ENCODE results near the gene PCP2. TPM values are rescaled to one million over a fixed set of nuclear protein-coding genes. Genes with fewer than 3 reads are reported as not detected.

The PCP2 gene
- total and polyA plus RNA-seq, 2 experiments from 2014 or later: 0.60 TPM; not detected in 1

- Histone ChIP-seq H4K20me1 (ENCODE audit: insufficient read depth, poor library complexity, severe bottlenecking) (no peaks in the 10 kb centered on the region), H3K79me2 (no peaks in the 10 kb centered on the region), H3K4me1 (ENCODE audit: insufficient read depth) (no peaks in the 10 kb centered on the region), H2AFZ (no peak overlapping the region), H3K27me3 (no peaks in the 10 kb centered on the region), H3K27ac (no peak overlapping the region), H3K9me3 (ENCODE audit: low read depth) (no peaks in the 10 kb centered on the region), H3K9me2 (replicated peaks; ENCODE audit: insufficient read depth) (no peaks in the 10 kb centered on the region), H3K4me2 (no peak overlapping the region), H3K36me3 (replicated peaks; ENCODE audit: insufficient read depth, low read depth) (no peaks in the 10 kb centered on the region), H3K4me3 (no peak overlapping the region)
- TF ChIP-seq EZH2 (IDR thresholded peaks at IDR 0.05; ENCODE audit: borderline replicate concordance): no peak
- TF ChIP-seq EZH2phosphoT487 (IDR thresholded peaks at IDR 0.05; ENCODE audit: low read depth, severe bottlenecking, unreplicated experiment): no peak
- no peak for TF ChIP-seq CTCF (IDR thresholded peaks at IDR 0.05; ENCODE audit: poor library complexity)
- WGBS (ENCODE audit: low lambda C conversion rate, missing lambda C conversion rate): 40% methylated on average over 2 of the region's 2 CpGs
- DNase-seq (ENCODE audit: low spot score): no peak
These were observed 16.6 kb upstream of the PCP2 start for GRCh38 chr19:7650148-7650547.

- no peak overlapping the region for H3K4me2 ChIP-seq
- no peak overlapping the region for H3K27ac ChIP-seq
- TF ChIP-seq EZH2 (IDR thresholded peaks at IDR 0.05; ENCODE audit: borderline replicate concordance) (no peak), EZH2phosphoT487 (IDR thresholded peaks at IDR 0.05; ENCODE audit: low read depth, severe bottlenecking, unreplicated experiment) (no peak), CTCF (IDR thresholded peaks at IDR 0.05; ENCODE audit: poor library complexity) (no peak)
- no peaks in the 10 kb centered on the region for H3K79me2 ChIP-seq
- H3K9me3 ChIP-seq (ENCODE audit: low read depth): no peaks in the 10 kb centered on the region
- no peaks in the 10 kb centered on the region for H3K9me2 ChIP-seq (replicated peaks; ENCODE audit: insufficient read depth)
- H3K4me3 ChIP-seq: no peak overlapping the region
- DNase-seq (ENCODE audit: low spot score): no peak
- H3K36me3 ChIP-seq (replicated peaks; ENCODE audit: insufficient read depth, low read depth): no peaks in the 10 kb centered on the region
- 94% methylated on average over 15 of the region's 15 CpGs for WGBS (ENCODE audit: low lambda C conversion rate, missing lambda C conversion rate)
- H3K27me3 ChIP-seq: no peaks in the 10 kb centered on the region
- no peak overlapping the region for H2AFZ ChIP-seq
- H3K4me1 ChIP-seq (ENCODE audit: insufficient read depth): no peaks in the 10 kb centered on the region
- H4K20me1 ChIP-seq (ENCODE audit: insufficient read depth, poor library complexity, severe bottlenecking): no peaks in the 10 kb centered on the region
These were observed 14.9 kb upstream of the PCP2 start for GRCh38 chr19:7648265-7649014.

GRCh38 chr19:7647156-7647555, 13.6 kb upstream of the PCP2 start:
- DNase-seq (ENCODE audit: low spot score): no peak
- no peaks in the 10 kb centered on the region for H3K27me3 ChIP-seq
- no peaks in the 10 kb centered on the region for H3K79me2 ChIP-seq
- no peaks in the 10 kb centered on the region for H3K36me3 ChIP-seq (replicated peaks; ENCODE audit: insufficient read depth, low read depth)
- H3K9me3 ChIP-seq (ENCODE audit: low read depth): no peaks in the 10 kb centered on the region
- 98% methylated on average over 19 of the region's 26 CpGs for WGBS (ENCODE audit: low lambda C conversion rate, missing lambda C conversion rate)
- H4K20me1 ChIP-seq (ENCODE audit: insufficient read depth, poor library complexity, severe bottlenecking): no peaks in the 10 kb centered on the region
- H3K4me2 ChIP-seq: no peak overlapping the region
- H2AFZ ChIP-seq: no peak overlapping the region
- no peak overlapping the region for H3K4me3 ChIP-seq
- TF ChIP-seq EZH2 (IDR thresholded peaks at IDR 0.05; ENCODE audit: borderline replicate concordance): no peak
- TF ChIP-seq CTCF (IDR thresholded peaks at IDR 0.05; ENCODE audit: poor library complexity): no peak
- TF ChIP-seq EZH2phosphoT487 (IDR thresholded peaks at IDR 0.05; ENCODE audit: low read depth, severe bottlenecking, unreplicated experiment): no peak
- no peak overlapping the region for H3K27ac ChIP-seq
- H3K4me1 ChIP-seq (ENCODE audit: insufficient read depth): no peaks in the 10 kb centered on the region
- H3K9me2 ChIP-seq (replicated peaks; ENCODE audit: insufficient read depth): no peaks in the 10 kb centered on the region
